Keratinocyte (primary cell): Measurements from ENCODE around the gene VPS8. TPM values are rescaled to one million over a fixed set of nuclear protein-coding genes. Genes with fewer than 3 reads are reported as not detected.

ENCODE experiments used
- DNase-seq: peaks from one replicate; pipeline ENCODE4 v3.0.0-alpha.2; 2011; ENCODE audit warnings: low read depth, missing footprints, low spot score
- FAIRE-seq: peaks from 2 replicates; lab custom pipeline; 2011; peaks lifted over from hg19 to GRCh38; lab: Jason Lieb, UNC
- H2AFZ ChIP-seq: 2 replicates; pipeline ENCODE4 v1.6.0; 2012; ENCODE audit warnings: low read length, control low read depth, inconsistent platforms; ENCODE audit not compliant: control insufficient read depth
- H3K27ac ChIP-seq: 2 replicates; pipeline ENCODE4 v1.5.1; 2011; ENCODE audit warnings: low read length; ENCODE audit not compliant: control insufficient read depth, insufficient read depth
- H3K27me3 ChIP-seq: 3 replicates; pipeline ENCODE4 v1.6.0; 2011; ENCODE audit warnings: low read length; ENCODE audit not compliant: control insufficient read depth, insufficient read depth; ENCODE audit errors: extremely low read depth
- H3K36me3 ChIP-seq, 2 experiments: 2 replicates in 1 of 2; 3 replicates in 1 of 2; pipeline ENCODE4 v1.5.1; 2011; ENCODE audit warnings: low read length in 2 of 2, mild to moderate bottlenecking in 1 of 2; ENCODE audit not compliant: control insufficient read depth in 2 of 2, insufficient read depth in 2 of 2; ENCODE audit errors: extremely low read depth in 1 of 2
- H3K4me1 ChIP-seq: 3 replicates; pipeline ENCODE4 v1.5.1; 2011; ENCODE audit warnings: low read length; ENCODE audit not compliant: control insufficient read depth, insufficient read depth; ENCODE audit errors: extremely low read depth
- H3K4me2 ChIP-seq: 3 replicates; pipeline ENCODE4 v1.6.0; 2011; ENCODE audit warnings: low read depth, low read length; ENCODE audit not compliant: control insufficient read depth, insufficient read depth; ENCODE audit errors: extremely low read depth
- H3K4me3 ChIP-seq, 3 experiments: fragments of 200-600 bp in 1 of 3; sonication (generic) in 1 of 3; 2 replicates in 2 of 3; 3 replicates in 1 of 3; pipeline ENCODE4 v1.5.1; 2011 to 2016; ENCODE audit warnings: low read length in 3 of 3, mild to moderate bottlenecking in 3 of 3, control low read depth in 2 of 3, inconsistent platforms in 1 of 3, low read depth in 1 of 3, mixed read lengths in 1 of 3, mixed run types in 1 of 3, moderate library complexity in 1 of 3; ENCODE audit not compliant: control insufficient read depth in 2 of 3, insufficient read depth in 2 of 3; ENCODE audit errors: extremely low read depth in 1 of 3
- H3K79me2 ChIP-seq: 2 replicates; pipeline ENCODE4 v1.6.0; 2012; ENCODE audit warnings: low read length; ENCODE audit not compliant: control insufficient read depth, insufficient read depth
- H3K9ac ChIP-seq: 3 replicates; pipeline ENCODE4 v1.6.0; 2011; ENCODE audit warnings: low read length; ENCODE audit not compliant: control insufficient read depth, insufficient read depth; ENCODE audit errors: extremely low read depth
- H3K9me1 ChIP-seq: 3 replicates; pipeline ENCODE4 v1.6.0; 2011; ENCODE audit warnings: low read length; ENCODE audit not compliant: control insufficient read depth, insufficient read depth; ENCODE audit errors: extremely low read depth
- H3K9me3 ChIP-seq: 2 replicates; pipeline ENCODE4 v1.5.1; 2012; ENCODE audit warnings: low read depth, low read length; ENCODE audit not compliant: control insufficient read depth
- H4K20me1 ChIP-seq: 3 replicates; pipeline ENCODE4 v1.6.0; 2011; ENCODE audit warnings: low read length; ENCODE audit not compliant: control insufficient read depth, insufficient read depth; ENCODE audit errors: extremely low read depth
- EZH2 ChIP-seq: IDR thresholded peaks from one replicate; pipeline ENCODE4 v1.6.1; 2012; ENCODE audit warnings: inconsistent platforms, mild to moderate bottlenecking, low read length, moderate library complexity
- dilution Hi-C: fragments of 300-500 bp; cut with MboI; formaldehyde crosslinking; loops from one replicate; pipeline ENCODE4 v1.7.0; 2020; ENCODE audit warnings: low sequenced_read_pairs; ENCODE audit not compliant: extremely low pct_ligation_motif_present
- polyA plus RNA-seq, 5 experiments: library from polyadenylated mRNA; depleted of rRNA in 3 of 5; stranded (reverse) in 3 of 5; stranded (forward) in 1 of 5; unstranded in 1 of 5; fragments of >200 nt; gene quantifications; 1 replicate in 1 of 5; 2 replicates in 3 of 5; 3 replicates in 1 of 5; pipeline versions ENCODE4 v1.2.1 to v1.2.3, GENCODE V29; 2011 to 2012; ENCODE audit warnings: missing spikeins in 2 of 5, low read depth in 1 of 5, low replicate concordance in 1 of 5
- TF ChIP-seq, protein P1 (sequence below), 3 experiments: IDR thresholded peaks in 1 of 3; conservative IDR thresholded peaks in 1 of 3; optimal IDR thresholded peaks in 1 of 3; 2 replicates in 2 of 3; 3 replicates in 1 of 3; pipeline versions ENCODE3 to v1.5.1; 2011; ENCODE audit warnings: low read length in 3 of 3, mild to moderate bottlenecking in 3 of 3, moderate library complexity in 2 of 3, control low read depth in 1 of 3, inconsistent platforms in 1 of 3; ENCODE audit not compliant: insufficient read depth in 2 of 3; ENCODE audit errors: extremely low read depth in 1 of 3

The VPS8 gene
- polyA plus RNA-seq, 1 donor (not counting 4 experiments of a cell fraction or from before 2014, with no cell fraction given): 28.4 TPM

DNA sequence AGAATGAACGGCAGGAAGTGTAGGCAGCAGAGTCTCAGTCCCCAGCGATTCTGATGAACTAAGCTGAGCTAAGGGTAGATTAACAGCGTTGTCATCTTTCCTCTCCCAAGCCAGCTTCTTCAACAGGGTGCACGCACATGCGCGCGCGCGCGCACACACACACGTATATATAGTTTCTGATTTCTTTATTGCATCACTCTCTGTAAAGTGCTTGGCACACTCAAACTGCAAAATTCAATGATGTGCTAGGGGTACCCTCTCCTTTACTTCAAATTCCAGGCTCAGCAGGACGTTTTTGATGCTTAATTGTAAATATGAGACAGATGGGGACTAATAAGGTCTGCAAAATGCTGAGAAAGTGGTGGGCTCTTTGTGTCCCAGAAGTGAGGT lies 26.1 kb upstream of the VPS8 start:
- no peak overlapping the region for H2AFZ ChIP-seq
- H3K27me3 ChIP-seq: peaks cover 6% of the 10 kb centered on the region
- no peaks in the 10 kb centered on the region for H3K36me3 ChIP-seq
- no peaks in the 10 kb centered on the region for H4K20me1 ChIP-seq
- no peaks in the 10 kb centered on the region for H3K9me1 ChIP-seq
- H3K4me1 ChIP-seq: peaks cover 10% of the 10 kb centered on the region
- dilution Hi-C loops: no loop called here
- H3K4me2 ChIP-seq: no peak overlapping the region
- no peak overlapping the region for H3K4me3 ChIP-seq
- no peaks in the 10 kb centered on the region for H3K9me3 ChIP-seq
- TF ChIP-seq EZH2: no peak
- TF ChIP-seq, protein P1, sequence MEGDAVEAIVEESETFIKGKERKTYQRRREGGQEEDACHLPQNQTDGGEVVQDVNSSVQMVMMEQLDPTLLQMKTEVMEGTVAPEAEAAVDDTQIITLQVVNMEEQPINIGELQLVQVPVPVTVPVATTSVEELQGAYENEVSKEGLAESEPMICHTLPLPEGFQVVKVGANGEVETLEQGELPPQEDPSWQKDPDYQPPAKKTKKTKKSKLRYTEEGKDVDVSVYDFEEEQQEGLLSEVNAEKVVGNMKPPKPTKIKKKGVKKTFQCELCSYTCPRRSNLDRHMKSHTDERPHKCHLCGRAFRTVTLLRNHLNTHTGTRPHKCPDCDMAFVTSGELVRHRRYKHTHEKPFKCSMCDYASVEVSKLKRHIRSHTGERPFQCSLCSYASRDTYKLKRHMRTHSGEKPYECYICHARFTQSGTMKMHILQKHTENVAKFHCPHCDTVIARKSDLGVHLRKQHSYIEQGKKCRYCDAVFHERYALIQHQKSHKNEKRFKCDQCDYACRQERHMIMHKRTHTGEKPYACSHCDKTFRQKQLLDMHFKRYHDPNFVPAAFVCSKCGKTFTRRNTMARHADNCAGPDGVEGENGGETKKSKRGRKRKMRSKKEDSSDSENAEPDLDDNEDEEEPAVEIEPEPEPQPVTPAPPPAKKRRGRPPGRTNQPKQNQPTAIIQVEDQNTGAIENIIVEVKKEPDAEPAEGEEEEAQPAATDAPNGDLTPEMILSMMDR (optimal IDR thresholded peaks at IDR 0.05 in 1 of 3, IDR thresholded peaks at IDR 0.05 in 1 of 3, conservative IDR thresholded peaks at IDR 0.05 in 1 of 3; ENCODE audit: extremely low read depth in 1 of 3, insufficient read depth in 2 of 3, low read length in 3 of 3): no peak
- DNase-seq (no peak), FAIRE-seq (no peak)
- no peak overlapping the region for H3K9ac ChIP-seq
- no peaks in the 10 kb centered on the region for H3K79me2 ChIP-seq
- H3K27ac ChIP-seq: no peak overlapping the region

DNA sequence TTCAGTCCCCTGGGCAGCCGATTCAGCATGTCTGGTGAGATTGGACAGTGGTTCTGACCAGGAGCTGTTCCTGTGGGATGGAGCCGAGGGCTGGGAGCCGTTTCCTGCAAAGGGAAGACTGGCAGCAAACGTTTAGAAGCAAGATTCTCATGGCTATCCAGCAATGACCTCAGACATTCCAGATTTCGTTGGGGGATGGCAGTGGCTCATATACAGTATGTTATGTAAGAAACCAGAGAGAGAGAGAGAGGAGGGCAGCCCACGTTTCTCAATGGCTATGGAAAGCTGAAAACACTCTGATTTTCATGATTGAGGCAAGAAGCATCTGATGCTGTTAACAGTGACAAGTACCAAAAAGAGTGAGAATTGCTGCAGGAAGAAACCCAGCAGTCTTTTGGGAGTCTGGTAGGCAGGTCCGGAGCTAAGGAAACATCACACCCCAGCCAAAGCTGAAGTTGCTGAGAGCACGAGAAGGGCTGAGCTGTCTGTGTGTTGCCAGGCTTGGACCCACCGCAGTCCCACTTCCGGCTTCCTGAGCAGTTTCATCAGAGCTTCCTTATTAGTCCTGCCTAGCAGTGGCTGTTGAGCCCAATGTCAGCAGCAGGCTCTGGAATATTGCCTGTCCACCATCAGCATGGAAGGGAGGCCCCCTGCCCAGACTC lies 25.6 kb upstream of the VPS8 start:
- no peak overlapping the region for H2AFZ ChIP-seq
- dilution Hi-C loops: no loop called here
- FAIRE-seq: no peak

More for the DNA sequence above, 25.6 kb upstream of the VPS8 start:
- DNase-seq: no peak
- Histone ChIP-seq H3K9me3 (no peaks in the 10 kb centered on the region), H3K9ac (no peak overlapping the region), H3K36me3 (no peaks in the 10 kb centered on the region), H3K27me3 (peaks cover 8% of the 10 kb centered on the region), H3K4me2 (no peak overlapping the region), H4K20me1 (no peaks in the 10 kb centered on the region), H3K79me2 (no peaks in the 10 kb centered on the region), H3K27ac (no peak overlapping the region), H3K4me3 (no peak overlapping the region), H3K9me1 (no peaks in the 10 kb centered on the region), H3K4me1 (peaks cover 10% of the 10 kb centered on the region)
- TF ChIP-seq, protein P1 (optimal IDR thresholded peaks at IDR 0.05 in 1 of 3, IDR thresholded peaks at IDR 0.05 in 1 of 3, conservative IDR thresholded peaks at IDR 0.05 in 1 of 3; ENCODE audit: extremely low read depth in 1 of 3, insufficient read depth in 2 of 3, low read length in 3 of 3): no peak
- TF ChIP-seq EZH2: no peak
